Stimulated activated CD4-positive, alpha-beta T cell treated with anti-CD3 and anti-CD28 coated beads, Interleukin-15, amount 100 ng/mL, for 48 hours (primary cell): ENCODE results near the gene MRC2.
"Not testable (repeated sequence)": the region's sequence is repeated elsewhere in the genome, so short reads cannot be mapped to it uniquely, and the experiment has no call there.

Source experiments
- DNase-seq, 2 donors: peaks; one replicate each; pipeline ENCODE4 v3.0.0-alpha.2; 2020; ENCODE audit warnings: low read depth in 2 of 2

Gene MRC2

GRCh38 chr17:62612289-62612688 is 15.2 kb upstream of the MRC2 start:
- not testable (repeated sequence) for DNase-seq

GRCh38 chr17:62613095-62613494 is 14.4 kb upstream of the MRC2 start:
- DNase-seq: not testable (repeated sequence)

GRCh38 chr17:62614142-62614541 is 13.3 kb upstream of the MRC2 start:
- no peak for DNase-seq

GRCh38 chr17:62615503-62615902 is 12.0 kb upstream of the MRC2 start:
- no peak for DNase-seq

GRCh38 chr17:62616993-62617893 is 10.2 kb upstream of the MRC2 start:
- DNase-seq: no peak

- no peak for DNase-seq
Observed at GRCh38 chr17:62617894-62618472, 9.5 kb upstream of the MRC2 start.

- no peak for DNase-seq
Observed at GRCh38 chr17:62618647-62619416, 8.6 kb upstream of the MRC2 start.

GRCh38 chr17:62619417-62620155 is 7.9 kb upstream of the MRC2 start:
- no peak for DNase-seq

- DNase-seq: no peak
Observed at GRCh38 chr17:62621223-62621622, 6.2 kb upstream of the MRC2 start.

- DNase-seq: no peak
Observed at GRCh38 chr17:62625184-62625869, 2.1 kb upstream of the MRC2 start.

GRCh38 chr17:62625870-62626200 is 1.6 kb upstream of the MRC2 start:
- DNase-seq: no peak

GRCh38 chr17:62626719-62627218 is 701 bp upstream of the MRC2 start:
- no peak for DNase-seq

- DNase-seq: peak in 1 of 2 donors; percentile 22
Observed at GRCh38 chr17:62627904-62628633, 599 bp downstream of the MRC2 start.

GRCh38 chr17:62628831-62629555 is 1.5 kb downstream of the MRC2 start:
- no peak for DNase-seq

- no peak for DNase-seq
Observed at GRCh38 chr17:62629556-62630364, 2.3 kb downstream of the MRC2 start.

GRCh38 chr17:62630365-62631085 is 3.1 kb downstream of the MRC2 start:
- no peak for DNase-seq

- no peak for DNase-seq
Observed at GRCh38 chr17:62631086-62631935, 3.8 kb downstream of the MRC2 start.
